ENCODE data around the gene SPAAR. TPM values are rescaled to one million over a fixed set of nuclear protein-coding genes. Genes with fewer than 3 reads are reported as not detected.
A peak's percentile ranks its signal among the peaks of the same experiment; 100 is the strongest.
"Not testable (repeated sequence)": the region's sequence is repeated elsewhere in the genome, so short reads cannot be mapped to it uniquely, and the experiment has no call there.

SPAAR gene
- total RNA-seq, 3 donors from 2014 or later (not counting 1 experiment from before 2014, with no cell fraction given) = not detected

- no peaks in the 10 kb centered on the region for H3K36me3 Mint-ChIP-seq
- Histone ChIP-seq H3K36me3 (ENCODE audit: control insufficient read depth, insufficient read depth, low read length) (no peaks in the 10 kb centered on the region), H3K4me3 (ENCODE audit: low read length) (no peak overlapping the region), H3K4me1 (ENCODE audit: control insufficient read depth, insufficient read depth, low read length) (no peaks in the 10 kb centered on the region), H3K9me3 (ENCODE audit: control insufficient read depth, insufficient read depth, low read length) (no peaks in the 10 kb centered on the region), H3K27me3 (ENCODE audit: control insufficient read depth, insufficient read depth, low read length) (peaks cover 8% of the 10 kb centered on the region), H3K27ac (ENCODE audit: low read length) (no peak overlapping the region)
- H3K4me1 Mint-ChIP-seq = no peaks in the 10 kb centered on the region
- intact Hi-C loops (cut with micrococcal nuclease) = no loop called here
- no peak for TF ChIP-seq CTCF (IDR thresholded peaks at IDR 0.05)
- ATAC-seq = no peak
- H3K4me3 Mint-ChIP-seq = no peak overlapping the region
- WGBS (ENCODE audit: insufficient coverage) = no CpG with 5 or more reads among the region's 3 CpGs
- DNase-seq = no peak
- H3K9me3 Mint-ChIP-seq = peaks cover 0 to 3% of the 10 kb centered on the region in 2 donors
- H3K27ac Mint-ChIP-seq = no peak overlapping the region
- H3K27me3 Mint-ChIP-seq (ENCODE audit: low read depth in 2 of 2) = peaks cover 12 to 17% of the 10 kb centered on the region in 2 donors
Measured at GRCh38 chr9:35872505-35872904, 36.8 kb upstream of the SPAAR start.

- Mint-ChIP-seq H3K9me3 (peaks cover 0 to 1% of the 10 kb centered on the region in 2 donors), H3K36me3 (no peaks in the 10 kb centered on the region), H3K27ac (no peak overlapping the region), H3K4me1 (no peaks in the 10 kb centered on the region), H3K27me3 (ENCODE audit: low read depth in 2 of 2) (peaks cover 18 to 21% of the 10 kb centered on the region in 2 donors), H3K4me3 (no peak overlapping the region)
- Histone ChIP-seq H3K27ac (ENCODE audit: low read length) (no peak overlapping the region), H3K4me3 (ENCODE audit: low read length) (no peak overlapping the region), H3K27me3 (ENCODE audit: control insufficient read depth, insufficient read depth, low read length) (peaks cover 2% of the 10 kb centered on the region), H3K4me1 (ENCODE audit: control insufficient read depth, insufficient read depth, low read length) (no peaks in the 10 kb centered on the region), H3K9me3 (ENCODE audit: control insufficient read depth, insufficient read depth, low read length) (no peaks in the 10 kb centered on the region), H3K36me3 (ENCODE audit: control insufficient read depth, insufficient read depth, low read length) (no peaks in the 10 kb centered on the region)
- DNase-seq (peak; percentile 78 to 89), ATAC-seq (peak; percentile 64 to 75 (median 67))
- WGBS (ENCODE audit: insufficient coverage) = 0% methylated on average over 4 of the region's 4 CpGs
- intact Hi-C loops (cut with micrococcal nuclease) = loop anchor here (1.0 to 5.0 kb wide), 3 partner anchors 92 to 280 kb away; no protein-coding TSS in a partner anchor
- TF ChIP-seq CTCF (IDR thresholded peaks at IDR 0.05) = peak; percentile 99
Measured at GRCh38 chr9:35882263-35882848, 26.9 kb upstream of the SPAAR start.

- Mint-ChIP-seq H3K27me3 (ENCODE audit: low read depth in 2 of 2) (peaks cover 11 to 15% of the 10 kb centered on the region in 2 donors), H3K36me3 (no peaks in the 10 kb centered on the region), H3K27ac (no peak overlapping the region), H3K4me3 (no peak overlapping the region), H3K4me1 (no peaks in the 10 kb centered on the region), H3K9me3 (no peaks in the 10 kb centered on the region)
- TF ChIP-seq CTCF (IDR thresholded peaks at IDR 0.05) = no peak
- intact Hi-C loops (cut with micrococcal nuclease) = loop anchor here (1.0 to 5.0 kb wide), 3 partner anchors 93 to 281 kb away; no protein-coding TSS in a partner anchor
- Histone ChIP-seq H3K4me3 (ENCODE audit: low read length) (no peak overlapping the region), H3K4me1 (ENCODE audit: control insufficient read depth, insufficient read depth, low read length) (no peaks in the 10 kb centered on the region), H3K27ac (ENCODE audit: low read length) (no peak overlapping the region), H3K27me3 (ENCODE audit: control insufficient read depth, insufficient read depth, low read length) (peaks cover 2% of the 10 kb centered on the region), H3K9me3 (ENCODE audit: control insufficient read depth, insufficient read depth, low read length) (no peaks in the 10 kb centered on the region), H3K36me3 (ENCODE audit: control insufficient read depth, insufficient read depth, low read length) (no peaks in the 10 kb centered on the region)
- no peak for ATAC-seq
- DNase-seq = no peak
- WGBS (ENCODE audit: insufficient coverage) = 60% methylated on average over 3 of the region's 3 CpGs
Measured at GRCh38 chr9:35882996-35883395, 26.3 kb upstream of the SPAAR start.

- peaks cover 0 to 11% of the 10 kb centered on the region in 2 donors for H3K27me3 Mint-ChIP-seq (ENCODE audit: low read depth in 2 of 2)
- not testable (repeated sequence) for H3K27ac ChIP-seq (ENCODE audit: low read length); H3K4me3 Mint-ChIP-seq; H3K27ac Mint-ChIP-seq; DNase-seq; H3K27me3 ChIP-seq (ENCODE audit: control insufficient read depth, insufficient read depth, low read length); H3K36me3 ChIP-seq (ENCODE audit: control insufficient read depth, insufficient read depth, low read length); H3K9me3 Mint-ChIP-seq; H3K36me3 Mint-ChIP-seq; H3K9me3 ChIP-seq (ENCODE audit: control insufficient read depth, insufficient read depth, low read length); H3K4me1 Mint-ChIP-seq; H3K4me3 ChIP-seq (ENCODE audit: low read length); ATAC-seq; H3K4me1 ChIP-seq (ENCODE audit: control insufficient read depth, insufficient read depth, low read length)
- intact Hi-C loops (cut with micrococcal nuclease) = loop anchor here (5.0 kb wide), 1 partner anchor 283 kb away; no protein-coding TSS in a partner anchor
- WGBS (ENCODE audit: insufficient coverage) = 84% methylated on average over 3 of the region's 3 CpGs
Measured at GRCh38 chr9:35884908-35885307, 24.4 kb upstream of the SPAAR start.

All from natural killer cell (primary cell).